Activated T-cell treated with anti-CD3 and anti-CD28 coated beads for 4 hours (primary cell): Measurements from ENCODE around the gene GK.
"Not testable (repeated sequence)": the region's sequence is repeated elsewhere in the genome, so short reads cannot be mapped to it uniquely, and the experiment has no call there.

Source experiments
- DNase-seq: peaks from one replicate; pipeline ENCODE4 v3.0.0-alpha.2; 2020

The GK gene

DNA sequence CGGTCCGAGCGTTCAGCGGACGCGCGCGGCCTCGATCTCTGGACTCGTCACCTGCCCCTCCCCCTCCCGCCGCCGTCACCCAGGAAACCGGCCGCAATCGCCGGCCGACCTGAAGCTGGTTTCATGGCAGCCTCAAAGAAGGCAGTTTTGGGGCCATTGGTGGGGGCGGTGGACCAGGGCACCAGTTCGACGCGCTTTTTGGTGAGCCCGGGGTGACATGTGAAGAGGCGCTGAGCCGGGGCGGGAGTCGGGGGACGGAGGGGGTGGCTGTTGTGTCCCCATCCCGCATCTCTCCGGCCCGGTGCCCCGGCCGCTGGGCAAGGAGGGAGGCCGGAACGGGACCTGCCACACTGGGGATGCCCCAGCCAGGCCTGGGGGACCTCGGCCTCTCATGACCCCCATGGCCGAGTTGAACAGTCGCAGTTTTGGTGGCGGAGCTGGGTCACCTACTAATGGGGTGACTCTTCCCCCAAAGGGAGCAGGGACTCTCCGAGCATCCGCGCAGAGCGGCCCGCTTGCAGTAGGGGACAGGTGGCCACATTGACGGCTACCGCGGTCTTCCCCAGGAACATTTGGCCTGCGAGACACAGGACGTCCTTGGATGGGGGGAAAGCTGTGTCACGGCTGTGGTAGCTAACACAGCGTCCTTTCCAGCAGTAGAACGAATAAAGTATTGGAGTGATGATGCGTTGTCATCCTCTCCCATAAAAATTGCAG, at the start of gene GK:
TSS of gene GK (plus strand) at position 9 of the 717 bp plus-strand sequence. CDS start at position 124, 115 bp downstream.
- DNase-seq, result no peak

DNA sequence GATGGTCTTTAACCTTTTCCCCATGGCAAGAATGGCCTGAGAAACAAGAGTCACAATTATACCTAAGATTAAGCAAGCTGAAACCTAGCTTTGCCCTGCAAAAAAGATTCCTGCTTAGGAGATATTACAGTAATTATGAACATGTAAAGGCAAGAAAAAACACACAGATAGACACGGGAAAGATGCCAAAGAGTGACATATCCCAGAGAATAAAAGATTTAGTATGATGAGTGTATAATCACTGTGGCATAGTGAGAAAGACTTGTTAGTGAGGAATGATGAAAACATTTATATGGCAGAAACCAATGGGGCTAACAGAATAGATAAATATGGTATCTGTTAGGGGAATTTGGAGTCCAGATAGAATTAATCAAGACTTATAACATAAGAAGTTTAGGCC, 46.1 kb upstream of the GK start:
- DNase-seq, result no peak

DNA sequence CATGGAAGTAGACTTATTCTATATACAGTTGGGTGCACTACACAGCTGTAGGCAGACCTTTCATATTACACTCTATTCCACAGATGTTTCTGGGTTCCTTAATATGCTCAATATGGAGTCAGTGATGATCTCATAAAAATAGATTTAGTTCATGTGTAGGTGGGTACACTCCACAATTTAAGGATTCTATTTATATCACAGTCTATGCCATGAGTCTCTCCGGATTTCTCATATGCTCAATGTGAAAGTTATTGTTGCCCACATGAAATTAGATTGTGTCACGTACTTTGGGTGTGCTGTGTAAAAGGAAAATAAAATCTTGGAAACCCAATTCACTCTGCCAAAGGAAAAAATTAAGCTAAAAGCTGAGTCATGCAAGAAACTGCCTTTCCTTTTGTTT, 43.2 kb upstream of the GK start:
- DNase-seq, result no peak

DNA sequence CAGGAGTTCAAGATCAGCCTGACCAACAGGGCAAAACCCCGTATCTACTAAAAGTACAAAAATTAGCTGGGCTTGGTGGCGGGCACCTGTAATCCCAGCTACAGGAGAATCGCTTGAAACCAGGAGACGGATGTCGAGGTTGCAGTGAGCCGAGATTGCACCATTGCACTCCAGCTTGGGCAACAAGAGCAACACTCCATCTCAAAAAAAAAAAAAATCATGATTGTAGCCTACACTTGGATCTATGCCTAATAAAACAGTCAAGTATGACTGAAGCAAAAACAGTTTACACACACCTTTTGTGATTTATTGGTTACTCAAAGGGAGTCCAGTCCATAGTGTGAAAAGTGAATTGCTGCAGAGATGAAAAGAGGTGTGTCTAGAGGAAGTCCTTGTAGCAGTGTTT, 41.0 kb upstream of the GK start:
- no peak for DNase-seq

DNA sequence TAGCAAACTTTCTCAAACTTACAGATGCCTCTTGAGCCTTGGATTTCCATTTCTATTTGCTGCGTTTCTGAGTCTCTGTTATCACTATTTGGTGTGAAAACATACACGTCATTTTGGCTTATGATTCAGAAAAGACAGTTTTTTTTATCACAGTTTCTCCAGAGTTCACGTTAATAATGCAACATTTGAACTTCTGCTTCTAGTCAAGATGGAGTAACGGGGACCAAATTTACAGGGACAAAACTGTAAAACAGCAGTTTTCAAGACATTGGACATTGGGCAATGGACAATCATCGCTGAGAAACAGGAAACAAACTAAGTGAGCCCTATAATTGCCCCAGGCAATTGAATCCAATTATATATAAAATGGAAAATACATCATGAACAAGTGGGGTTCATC, 39.5 kb upstream of the GK start:
- DNase-seq, result no peak

DNA sequence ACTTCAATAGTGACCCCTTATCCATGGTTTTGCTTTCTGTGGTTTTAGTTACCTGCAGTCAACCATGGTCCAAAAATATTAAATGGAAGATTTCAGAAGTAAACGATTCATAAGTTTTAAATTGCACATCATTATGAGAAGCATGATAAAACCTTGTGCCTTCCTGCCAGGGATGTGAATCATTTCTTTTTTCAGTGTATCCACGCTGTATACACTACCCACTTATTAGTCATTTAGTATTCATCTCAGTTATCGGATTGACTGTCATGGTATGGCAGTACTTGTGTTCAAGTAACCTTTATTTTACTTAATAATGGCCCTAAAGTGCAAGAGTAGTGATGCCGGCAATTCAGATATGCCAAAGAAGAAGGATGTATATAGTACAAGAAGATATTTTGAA, 38.0 kb upstream of the GK start:
- DNase-seq, result no peak

DNA sequence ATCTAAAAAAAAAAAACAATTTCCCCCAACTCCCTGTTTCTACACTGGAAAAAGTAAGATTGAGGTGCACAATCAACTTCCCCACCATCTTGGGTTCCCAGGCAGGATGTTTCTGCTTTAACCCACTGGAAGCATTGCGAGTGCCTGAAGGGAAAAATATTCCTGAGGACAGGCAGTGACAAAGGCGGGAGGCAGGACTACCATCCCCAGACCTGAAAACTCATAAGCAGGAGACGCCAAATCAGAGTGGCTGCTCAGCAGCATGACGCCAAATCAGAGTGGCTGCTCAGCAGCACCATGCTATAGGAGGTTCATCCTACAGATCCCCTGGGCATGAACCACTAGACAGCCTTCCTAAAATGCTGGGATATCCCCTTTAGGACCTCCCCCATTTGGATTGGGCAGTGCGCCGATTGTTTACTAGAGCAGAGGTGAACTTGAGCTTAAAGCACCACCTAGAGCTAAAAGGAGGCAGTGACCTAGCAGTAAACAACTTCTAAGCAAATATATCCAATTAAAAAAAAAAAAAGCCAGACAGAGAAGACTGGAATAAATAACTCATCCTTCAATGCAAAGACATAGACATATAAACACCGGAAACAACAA, 35.0 kb upstream of the GK start:
- no peak for DNase-seq

DNA sequence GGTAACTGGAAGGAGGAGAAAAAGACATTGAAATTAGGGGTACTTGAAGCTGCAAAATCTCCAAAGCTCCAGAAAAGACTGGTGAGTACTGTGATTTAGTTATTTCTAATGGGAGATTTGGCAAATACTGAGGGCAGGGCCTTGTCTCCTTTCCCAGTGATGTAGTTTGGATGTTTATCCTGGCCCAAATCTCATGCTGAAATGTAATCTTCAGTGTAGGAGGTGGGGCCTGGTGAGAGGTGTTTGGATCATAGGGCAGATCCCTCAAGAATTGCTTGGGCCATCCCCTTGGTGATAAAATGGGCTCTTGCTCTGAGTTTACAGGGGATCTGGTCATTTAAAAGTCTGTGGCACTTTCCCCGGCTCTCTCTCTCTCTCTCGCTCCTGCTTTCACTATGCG, 33.1 kb upstream of the GK start:
- no peak for DNase-seq

DNA sequence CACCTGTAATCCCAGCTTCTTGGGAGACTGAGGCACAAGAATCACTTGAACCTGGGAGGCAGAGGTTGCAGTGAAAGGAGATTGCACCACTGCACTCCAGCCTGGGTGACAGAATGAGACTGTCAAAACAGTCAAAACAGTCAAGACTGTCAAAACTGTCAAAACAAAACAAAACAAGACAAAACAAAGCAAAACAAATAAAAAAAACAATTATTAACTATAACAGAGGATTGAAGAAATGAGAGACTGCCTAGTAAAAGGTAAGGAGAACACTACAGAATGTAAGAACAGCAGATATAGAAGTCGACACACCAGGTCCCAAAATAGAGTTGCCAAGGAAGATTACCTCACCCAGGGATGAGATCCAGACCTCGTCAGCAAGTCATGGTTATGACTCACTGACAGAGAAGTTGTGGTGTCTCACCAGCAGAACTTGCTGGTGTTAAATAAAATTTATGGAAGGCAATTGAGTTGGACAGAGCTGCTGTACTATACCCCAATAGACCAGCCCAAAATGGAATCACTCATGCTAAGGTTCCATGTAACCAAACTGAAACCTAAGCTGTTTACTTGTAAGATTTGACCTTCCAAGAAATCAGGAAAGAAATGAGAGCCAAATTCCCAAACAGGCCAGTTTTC, 32.1 kb upstream of the GK start:
- DNase-seq, result no peak

DNA sequence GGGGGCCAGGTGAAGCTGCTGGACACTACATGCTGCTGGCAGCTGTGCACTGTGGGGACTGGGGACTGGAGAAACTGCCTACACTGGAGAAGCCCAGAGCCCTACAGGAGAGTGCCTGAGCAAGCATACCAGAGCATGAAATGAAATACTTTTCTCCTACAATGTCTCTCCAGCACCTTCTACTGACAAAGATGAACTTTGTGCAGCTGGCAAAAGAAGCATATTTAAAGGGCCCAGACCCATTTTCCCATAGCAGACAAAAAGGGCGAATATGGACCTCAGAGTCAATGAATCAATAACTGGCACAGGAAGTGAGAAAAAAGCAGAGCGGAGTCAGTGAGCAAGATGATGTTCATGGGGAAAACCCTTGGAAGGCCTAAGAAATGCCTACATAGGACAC, 30.9 kb upstream of the GK start:
- DNase-seq, result no peak

DNA sequence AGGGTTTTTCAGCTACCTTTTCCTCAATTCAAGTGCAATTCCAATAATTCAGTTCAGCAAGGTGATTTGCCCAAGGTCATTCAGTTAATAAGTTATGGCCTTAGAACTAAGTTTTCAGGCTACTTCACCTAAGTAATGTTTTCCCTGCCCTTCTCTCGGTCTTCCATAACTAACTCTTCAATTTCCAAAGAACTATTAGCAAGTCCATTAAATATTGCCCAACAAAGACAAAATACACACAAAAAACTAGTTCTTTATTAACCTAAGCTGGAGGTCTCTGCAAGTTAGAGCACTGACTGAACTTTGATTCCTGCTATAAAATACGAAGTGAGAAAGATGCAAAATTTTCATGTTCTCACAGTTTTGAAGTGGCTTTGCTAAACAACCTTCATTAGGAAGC, 26.8 kb upstream of the GK start:
- no peak for DNase-seq

DNA sequence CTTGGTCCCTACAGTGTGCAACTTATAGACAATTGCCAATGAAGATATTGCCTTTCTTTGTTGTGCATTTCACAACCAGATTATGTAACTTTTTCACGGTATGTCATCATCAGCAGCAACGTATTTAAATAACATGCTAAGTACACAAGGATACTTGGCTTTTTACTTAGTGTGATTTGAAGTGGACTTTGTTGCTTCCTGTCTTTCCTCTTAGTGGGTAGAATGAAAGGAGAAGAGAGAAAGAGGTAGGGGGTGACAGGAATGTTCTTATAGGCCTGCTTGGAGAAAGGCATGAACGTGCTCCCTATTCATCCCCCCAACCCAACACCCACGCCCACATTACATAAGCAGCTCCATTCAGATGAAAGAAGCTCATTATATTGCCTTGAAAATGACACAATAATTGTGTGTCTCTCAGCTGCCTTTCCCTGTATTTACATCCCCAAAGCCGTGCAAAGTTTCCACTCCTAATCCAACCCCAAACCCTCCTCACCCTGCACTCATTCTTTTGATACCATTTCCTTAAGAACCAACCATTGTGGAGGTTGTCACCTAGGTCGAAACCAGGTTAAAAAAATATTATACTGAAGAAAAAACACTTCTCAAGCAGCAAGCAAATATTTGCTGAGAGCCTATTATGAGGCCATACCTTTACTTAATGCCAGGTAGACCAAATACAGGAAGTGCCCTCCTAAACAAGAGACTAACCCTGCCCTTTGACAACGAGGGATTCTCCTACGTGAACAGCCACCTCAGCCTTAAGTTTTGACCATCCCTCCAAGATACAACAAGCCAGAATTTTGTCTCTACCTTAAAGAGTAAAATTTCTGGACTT, 25.2 kb upstream of the GK start:
- no peak for DNase-seq

DNA sequence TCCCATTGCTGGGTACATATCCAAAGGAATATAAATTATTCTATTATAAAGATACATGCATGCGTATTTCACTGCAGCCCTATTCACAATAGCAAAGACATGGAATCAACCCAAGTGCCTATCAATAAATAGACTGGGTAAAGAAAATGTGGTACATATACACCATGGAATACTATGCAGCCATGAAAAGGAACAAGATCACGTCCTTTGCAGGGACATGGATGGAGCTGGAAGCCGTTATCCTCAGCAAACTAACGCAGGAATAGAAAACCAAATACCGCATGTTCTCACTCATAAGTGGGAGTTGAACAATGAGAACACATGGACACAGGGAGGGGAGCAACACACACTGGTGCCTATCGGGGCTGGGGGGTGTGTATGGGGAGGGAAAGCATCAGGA, 19.2 kb upstream of the GK start:
- not testable (repeated sequence) for DNase-seq

DNA sequence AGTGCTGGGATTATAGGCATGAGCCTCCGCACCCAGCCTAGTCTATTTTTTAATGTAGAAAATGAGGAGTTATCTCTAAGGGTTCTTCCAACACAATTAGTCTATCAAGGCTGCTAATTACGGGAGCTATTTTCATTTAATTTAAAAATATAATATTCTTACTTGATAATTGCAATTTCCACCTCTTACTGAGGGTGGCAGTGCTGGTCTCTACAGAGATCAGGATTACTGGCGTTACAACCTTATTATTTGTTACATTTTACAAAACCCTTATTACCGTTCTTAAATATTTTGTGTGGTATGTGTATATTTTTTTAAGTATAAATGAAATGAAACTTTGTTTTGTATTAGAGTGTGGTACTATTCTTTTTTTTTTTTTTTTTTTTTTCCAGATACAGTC, 17.6 kb upstream of the GK start:
- no peak for DNase-seq

DNA sequence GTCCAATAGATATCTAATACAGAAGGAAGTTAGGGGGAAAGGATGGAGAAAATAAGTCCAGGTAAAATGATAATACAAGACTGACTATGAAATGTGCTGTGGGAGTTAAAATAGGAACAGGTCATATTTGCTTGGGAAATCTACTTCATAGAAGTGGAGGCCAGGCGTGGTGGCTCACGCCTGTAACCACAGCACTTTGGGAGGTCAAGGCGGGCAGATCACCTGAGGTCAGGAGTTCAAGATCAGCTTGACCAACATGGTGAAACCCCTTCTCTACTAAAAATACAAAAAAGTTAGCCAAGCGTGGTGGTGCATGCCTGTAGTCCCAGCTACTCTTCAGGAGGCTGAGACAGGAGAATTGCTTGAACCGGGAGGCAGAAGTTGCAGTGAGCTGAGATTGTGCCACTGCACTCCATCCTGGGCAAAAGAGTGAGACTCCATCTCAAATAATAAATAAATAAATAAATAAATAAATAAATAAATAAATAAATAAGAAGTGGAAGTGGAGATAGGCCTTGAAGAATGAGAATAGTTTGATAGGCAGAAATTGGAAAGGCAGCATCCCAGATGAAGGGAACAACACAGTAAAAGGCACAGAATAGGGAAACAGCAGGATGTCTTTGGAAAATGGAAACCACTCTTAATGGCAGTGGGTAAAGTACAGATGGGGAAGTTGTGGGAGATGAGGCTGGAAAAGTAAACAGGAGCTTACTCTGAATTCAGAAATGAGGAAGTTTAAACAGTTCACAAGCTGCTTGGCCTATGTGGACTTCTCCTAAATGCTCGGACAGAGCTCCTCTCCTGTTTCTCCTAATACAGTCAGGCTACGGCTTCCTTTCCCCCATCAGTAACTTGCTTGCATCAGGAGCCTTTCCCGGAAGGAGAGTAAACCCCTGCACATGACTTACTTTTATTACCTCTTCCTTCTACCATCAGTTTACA, 15.1 kb upstream of the GK start:
- no peak for DNase-seq

DNA sequence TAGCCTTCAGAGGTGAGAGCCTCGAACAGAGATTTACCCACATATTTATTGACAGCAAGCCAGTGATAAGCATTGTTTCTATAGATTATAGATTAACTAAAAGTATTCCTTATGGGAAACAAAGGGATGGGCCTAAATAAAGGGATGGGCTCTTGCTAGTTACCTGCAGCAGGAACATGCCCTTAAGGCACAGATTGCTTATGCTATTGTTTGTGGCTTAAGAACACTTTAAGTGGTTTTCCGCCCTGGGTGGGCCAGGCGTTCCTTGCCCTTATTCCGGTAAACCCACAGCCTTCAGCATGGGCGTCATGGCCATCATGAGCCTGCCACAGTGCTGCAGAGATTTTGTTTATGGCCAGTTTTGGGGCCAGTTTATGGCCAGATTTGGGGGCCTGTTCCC, 13.5 kb upstream of the GK start:
- DNase-seq, result not testable (repeated sequence)

DNA sequence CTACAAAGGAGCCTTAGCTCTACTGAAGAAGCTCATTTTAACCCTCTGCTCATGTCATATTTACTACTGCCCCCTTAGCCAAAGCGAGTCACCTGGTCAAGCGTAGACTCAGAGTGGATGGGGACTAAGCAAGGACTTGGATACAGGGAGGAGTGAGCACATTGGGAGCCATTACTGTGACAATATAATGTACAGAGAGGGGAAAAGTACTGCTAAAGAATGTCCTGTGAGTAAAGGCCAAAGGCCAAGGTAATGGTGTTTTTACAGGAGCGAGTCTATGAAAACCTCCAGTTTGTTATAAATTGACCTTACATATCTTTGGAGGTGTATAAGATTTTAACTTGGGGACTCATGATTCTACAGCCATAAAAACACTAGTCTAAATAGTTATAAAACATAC, 10.6 kb upstream of the GK start:
- DNase-seq, result no peak

DNA sequence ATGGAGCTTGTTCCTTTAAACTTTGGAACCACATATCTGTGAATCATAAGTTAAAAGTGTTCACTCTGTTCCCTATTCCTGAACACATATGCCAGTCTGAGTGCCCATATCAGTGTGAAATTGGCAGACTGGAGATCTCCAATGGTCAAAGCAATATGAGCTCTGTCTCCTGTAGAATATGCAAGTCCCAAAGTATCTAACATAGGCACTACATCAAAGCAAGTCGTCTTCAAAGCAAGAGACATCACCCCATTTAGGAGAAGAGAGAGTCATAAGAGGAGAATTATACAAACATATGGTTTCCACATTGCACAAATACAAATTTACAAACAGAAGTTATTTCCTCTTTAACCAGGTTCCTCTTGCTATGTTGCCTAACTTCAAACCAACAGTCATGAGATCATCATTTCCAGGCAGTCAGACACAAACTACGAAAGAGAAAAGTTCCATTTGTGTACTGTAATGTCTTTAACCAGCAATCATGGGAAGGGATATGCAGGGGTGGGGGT, 9.9 kb upstream of the GK start:
- no peak for DNase-seq

DNA sequence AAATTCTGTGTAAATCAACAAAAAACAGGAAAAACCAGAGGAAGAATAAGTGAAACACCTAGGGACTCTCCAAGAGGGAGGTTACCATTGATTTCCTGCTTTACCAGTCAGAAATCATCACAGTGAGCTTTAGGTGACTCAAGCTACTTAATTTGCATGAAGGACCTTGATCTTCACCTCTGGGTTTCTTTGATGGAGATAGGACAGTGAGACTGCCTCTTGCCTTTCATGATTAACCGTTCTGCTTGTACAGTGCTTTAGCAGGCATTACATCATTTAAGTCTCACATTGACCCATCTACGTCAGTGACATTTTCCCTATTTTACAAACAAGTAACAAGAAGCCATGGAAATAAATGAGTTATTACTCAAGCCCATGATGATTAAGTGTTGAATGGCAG, 3.4 kb upstream of the GK start:
- no peak for DNase-seq

DNA sequence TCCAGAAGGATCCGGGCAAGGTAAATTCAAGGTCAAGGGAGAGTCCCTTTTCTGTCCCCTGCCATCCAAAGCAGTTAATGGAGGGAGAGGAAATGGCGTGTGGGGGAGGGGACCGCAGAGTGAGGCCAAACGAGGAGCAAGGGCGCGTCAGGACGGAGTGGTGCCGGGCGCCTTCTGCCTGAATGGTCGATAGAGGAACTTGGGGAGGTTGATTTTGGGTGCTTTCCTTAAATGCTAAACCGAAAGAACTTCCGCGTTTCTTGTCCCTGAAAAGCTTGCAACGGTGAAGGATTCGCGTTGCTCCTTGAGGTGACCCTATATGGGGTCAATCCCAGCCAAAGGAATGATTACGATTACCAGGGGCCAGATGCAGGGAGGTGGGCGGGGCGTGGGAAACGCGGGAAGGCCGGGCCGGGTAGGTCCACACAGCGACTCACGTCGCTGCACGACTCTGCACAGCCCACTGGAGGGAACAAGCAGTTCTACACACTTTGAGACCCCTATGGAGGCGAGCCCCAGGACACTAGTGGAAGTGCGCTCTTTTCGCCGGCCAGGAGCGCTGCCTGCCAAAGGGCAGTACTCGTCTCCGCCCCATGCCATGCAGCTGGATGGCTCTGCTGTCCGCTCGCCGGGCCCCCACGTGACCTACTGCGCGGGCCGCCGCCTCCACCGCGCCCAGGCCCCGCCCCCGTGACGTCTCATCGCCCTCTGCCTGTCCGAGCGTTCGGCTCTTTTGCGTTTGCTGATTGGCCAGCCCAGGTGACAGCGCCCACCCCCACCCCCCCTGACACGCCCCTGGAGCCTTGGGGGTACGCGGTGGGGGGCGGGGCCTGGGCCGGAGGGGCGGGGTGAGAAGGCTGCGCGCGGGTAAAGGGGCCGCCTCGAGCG, 452 bp upstream of the GK start:
- DNase-seq, result peak; percentile 78

DNA sequence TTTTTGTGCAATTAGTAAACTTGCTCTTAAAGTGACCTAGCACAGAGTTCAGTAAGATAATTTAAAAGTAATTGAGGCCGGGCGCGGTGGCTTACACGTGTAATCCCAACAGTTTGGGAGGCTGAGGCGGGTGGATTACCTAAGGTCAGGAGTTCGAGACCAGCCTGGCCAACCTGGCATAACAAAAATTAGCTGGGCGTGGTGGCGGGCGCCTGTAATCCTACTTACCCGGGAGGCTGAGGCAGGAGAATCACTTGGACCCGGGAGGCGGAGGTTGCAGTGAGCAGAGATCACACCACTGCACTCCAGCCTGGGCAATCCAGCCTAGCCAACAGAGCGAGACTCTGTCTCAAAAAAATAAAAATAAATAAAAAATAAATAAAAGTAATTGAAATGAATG, 1.2 kb downstream of the GK start:
- DNase-seq, result not testable (repeated sequence)
